GM23248 (cell line): ENCODE measurements around the gene IL1RAPL1. TPM values are rescaled to one million over a fixed set of nuclear protein-coding genes. Genes with fewer than 3 reads are reported as not detected.

Experiments
- DNase-seq: peaks from one replicate; pipeline ENCODE4 v3.0.0-alpha.2; 2015
- H2AFZ ChIP-seq: fragments of 200-600 bp; sonication (generic); 2 replicates; pipeline ENCODE4 v1.6.1; 2016; ENCODE audit warnings: antibody characterized with exemption
- H3F3A ChIP-seq: fragments of 200-600 bp; sonication (generic); 2 replicates; pipeline ENCODE4 v1.6.1; 2016; ENCODE audit warnings: mild to moderate bottlenecking, antibody characterized with exemption, mixed run types; ENCODE audit not compliant: insufficient read depth
- H3K27ac ChIP-seq: fragments of 200-600 bp; sonication (generic); 2 replicates; pipeline ENCODE4 v1.5.1; 2016; ENCODE audit warnings: mild to moderate bottlenecking
- H3K27me3 ChIP-seq: fragments of 200-600 bp; sonication (generic); replicated peaks from 2 replicates; pipeline ENCODE4 v1.6.1; 2016; ENCODE audit warnings: mild to moderate bottlenecking; ENCODE audit not compliant: insufficient read depth
- H3K36me3 ChIP-seq: fragments of 200-600 bp; sonication (generic); 2 replicates; pipeline ENCODE4 v1.6.1; 2016; ENCODE audit warnings: low read depth, mild to moderate bottlenecking
- H3K4me1 ChIP-seq: fragments of 200-600 bp; sonication (generic); 2 replicates; pipeline ENCODE4 v1.6.1; 2016; ENCODE audit warnings: mild to moderate bottlenecking; ENCODE audit not compliant: insufficient read depth
- H3K4me2 ChIP-seq: fragments of 200-600 bp; sonication (generic); one replicate; pipeline ENCODE4 v1.6.1; 2016; ENCODE audit warnings: mild to moderate bottlenecking; ENCODE audit not compliant: unreplicated experiment
- H3K4me3 ChIP-seq: fragments of 200-600 bp; sonication (generic); 2 replicates; pipeline ENCODE4 v1.5.1; 2016; ENCODE audit warnings: mild to moderate bottlenecking
- H3K79me2 ChIP-seq: fragments of 200-600 bp; sonication (generic); 2 replicates; pipeline ENCODE4 v1.6.1; 2016; ENCODE audit warnings: mild to moderate bottlenecking; ENCODE audit not compliant: insufficient read depth
- H3K9ac ChIP-seq: fragments of 200-600 bp; sonication (generic); 2 replicates; pipeline ENCODE4 v1.6.1; 2016; ENCODE audit warnings: mild to moderate bottlenecking
- H3K9me2 ChIP-seq: fragments of 200-600 bp; sonication (generic); 2 replicates; pipeline ENCODE4 v1.6.1; 2016; ENCODE audit warnings: mixed run types, mild to moderate bottlenecking, moderate library complexity; ENCODE audit not compliant: insufficient read depth
- H3K9me3 ChIP-seq: fragments of 200-600 bp; sonication (generic); one replicate; pipeline ENCODE4 v1.6.1; 2017; ENCODE audit warnings: low read depth
- H4K20me1 ChIP-seq: fragments of 200-600 bp; sonication (generic); 2 replicates; pipeline ENCODE4 v1.6.0; 2016; ENCODE audit not compliant: insufficient read depth
- EZH2 ChIP-seq: fragments of 200-600 bp; sonication (generic); IDR thresholded peaks from 2 replicates; pipeline ENCODE4 v1.6.1; 2018; ENCODE audit warnings: antibody characterized with exemption, mild to moderate bottlenecking; ENCODE audit not compliant: insufficient read depth, poor library complexity, severe bottlenecking
- EZH2phosphoT487 ChIP-seq: fragments of 200-600 bp; sonication (generic); IDR thresholded peaks from 2 replicates; pipeline ENCODE4 v1.6.1; 2018; ENCODE audit warnings: antibody characterized with exemption, moderate library complexity, mild to moderate bottlenecking, low read depth; ENCODE audit not compliant: insufficient read depth
- WGBS, 2 experiments: methylation state at CpG; one replicate each; pipeline ENCODE4 v1.1.6; 2015 to 2017; ENCODE audit warnings: low lambda C conversion rate in 2 of 2, low coverage in 1 of 2; ENCODE audit errors: missing lambda C conversion rate in 2 of 2; 5-methylcytosine and 5-hydroxymethylcytosine counted together
- in situ Hi-C: fragments of 300-500 bp; cut with MboI; formaldehyde crosslinking; loops from 2 replicates; pipeline ENCODE4 v1.15.0; 2020
- polyA plus RNA-seq: library from polyadenylated mRNA; unstranded; fragments of >200 nt; fragmentation: Nextera tagmentation; extraction: Ambion mirVana; gene quantifications from 2 replicates; pipeline ENCODE4 v1.2.1, GENCODE V29; 2016
- total RNA-seq: library from RNA; depleted of rRNA; stranded (reverse); fragments of >200 nt; shearing (Covaris generic); gene quantifications from 2 replicates; pipeline ENCODE4 v1.2.3, GENCODE V29; 2014

IL1RAPL1 gene
- total and polyA plus RNA-seq, 2 experiments from 2014 or later = not detected

GRCh38 chrX:28960063-28960462 is 372.8 kb downstream of the IL1RAPL1 start:
- Histone ChIP-seq H3K4me3 (no peak overlapping the region), H3K27ac (no peak overlapping the region), H3K4me2 (no peak overlapping the region), H3F3A (no peaks in the 10 kb centered on the region), H3K27me3 (no peaks in the 10 kb centered on the region), H4K20me1 (no peaks in the 10 kb centered on the region), H3K4me1 (no peaks in the 10 kb centered on the region), H3K9me3 (no peaks in the 10 kb centered on the region), H3K9ac (no peak overlapping the region), H3K36me3 (no peaks in the 10 kb centered on the region), H2AFZ (no peak overlapping the region), H3K9me2 (no peaks in the 10 kb centered on the region), H3K79me2 (no peaks in the 10 kb centered on the region)
- TF ChIP-seq EZH2 (no peak), EZH2phosphoT487 (no peak)
- 11 to 21% methylated on average over 4 of the region's 4 CpGs for WGBS, 2 experiments
- DNase-seq = no peak
- in situ Hi-C loops = no loop called here

GRCh38 chrX:28966331-28966730 is 379.1 kb downstream of the IL1RAPL1 start:
- Histone ChIP-seq H3K9me2 (no peaks in the 10 kb centered on the region), H3K27ac (no peak overlapping the region), H3F3A (no peaks in the 10 kb centered on the region), H3K27me3 (no peaks in the 10 kb centered on the region), H3K4me2 (no peak overlapping the region), H3K36me3 (no peaks in the 10 kb centered on the region), H3K4me3 (no peak overlapping the region), H3K79me2 (no peaks in the 10 kb centered on the region), H4K20me1 (no peaks in the 10 kb centered on the region), H3K9ac (no peak overlapping the region), H3K4me1 (no peaks in the 10 kb centered on the region), H3K9me3 (no peaks in the 10 kb centered on the region), H2AFZ (no peak overlapping the region)
- WGBS, 2 experiments = 0 to 3% methylated on average over 3 of the region's 3 CpGs
- in situ Hi-C loops = no loop called here
- TF ChIP-seq EZH2 (no peak), EZH2phosphoT487 (no peak)
- no peak for DNase-seq

- Histone ChIP-seq H3K4me3 (no peak overlapping the region), H3F3A (no peaks in the 10 kb centered on the region), H3K79me2 (no peaks in the 10 kb centered on the region), H3K4me1 (no peaks in the 10 kb centered on the region), H3K27me3 (no peaks in the 10 kb centered on the region), H3K9me3 (no peaks in the 10 kb centered on the region), H3K4me2 (no peak overlapping the region), H3K9me2 (no peaks in the 10 kb centered on the region), H3K9ac (no peak overlapping the region), H4K20me1 (no peaks in the 10 kb centered on the region), H2AFZ (no peak overlapping the region), H3K27ac (no peak overlapping the region), H3K36me3 (no peaks in the 10 kb centered on the region)
- in situ Hi-C loops = no loop called here
- no peak for DNase-seq
- TF ChIP-seq EZH2 (no peak), EZH2phosphoT487 (no peak)
These were observed 381.9 kb downstream of the IL1RAPL1 start for GRCh38 chrX:28969126-28969525.

- H3K9me3 ChIP-seq = no peaks in the 10 kb centered on the region
- no peak overlapping the region for H3K27ac ChIP-seq
- no peaks in the 10 kb centered on the region for H3F3A ChIP-seq
- no peaks in the 10 kb centered on the region for H3K36me3 ChIP-seq
- no peak overlapping the region for H3K4me2 ChIP-seq
- TF ChIP-seq EZH2 (no peak), EZH2phosphoT487 (no peak)
- no peak overlapping the region for H2AFZ ChIP-seq
- no peak overlapping the region for H3K9ac ChIP-seq
- H3K27me3 ChIP-seq = no peaks in the 10 kb centered on the region
- in situ Hi-C loops = no loop called here
- H3K9me2 ChIP-seq = no peaks in the 10 kb centered on the region
- H3K4me1 ChIP-seq = no peaks in the 10 kb centered on the region
- no peaks in the 10 kb centered on the region for H4K20me1 ChIP-seq
- no peak for DNase-seq
- H3K4me3 ChIP-seq = no peak overlapping the region
- 61 to 88% methylated on average over 1 of the region's 1 CpG for WGBS, 2 experiments
- no peaks in the 10 kb centered on the region for H3K79me2 ChIP-seq
These were observed 392.6 kb downstream of the IL1RAPL1 start for GRCh38 chrX:28979877-28980276.

- no peak for DNase-seq
- no peak overlapping the region for H3K4me3 ChIP-seq
- no peaks in the 10 kb centered on the region for H3K9me3 ChIP-seq
- H3K9me2 ChIP-seq = no peaks in the 10 kb centered on the region
- H3K27me3 ChIP-seq = no peaks in the 10 kb centered on the region
- H3F3A ChIP-seq = no peaks in the 10 kb centered on the region
- H4K20me1 ChIP-seq = no peaks in the 10 kb centered on the region
- no peaks in the 10 kb centered on the region for H3K4me1 ChIP-seq
- no peaks in the 10 kb centered on the region for H3K79me2 ChIP-seq
- H3K27ac ChIP-seq = no peak overlapping the region
- in situ Hi-C loops = no loop called here
- H3K4me2 ChIP-seq = no peak overlapping the region
- TF ChIP-seq EZH2phosphoT487 (no peak), EZH2 (no peak)
- H2AFZ ChIP-seq = no peak overlapping the region
- H3K36me3 ChIP-seq = no peaks in the 10 kb centered on the region
- H3K9ac ChIP-seq = no peak overlapping the region
These were observed 394.7 kb downstream of the IL1RAPL1 start for GRCh38 chrX:28981952-28982351.
